SK-N-SH (cell line): ENCODE data around the gene VAMP8. TPM values are rescaled to one million over a fixed set of nuclear protein-coding genes. Genes with fewer than 3 reads are reported as not detected.

Experiments used
- CTCF ChIA-PET: fragments of 300-600, 350-600 bp; formaldehyde crosslinking; extraction: SDS; loops from one replicate; lab custom pipeline; 2021; lab: Yijun Ruan, JAX
- POLR2A ChIA-PET: fragments of 350-600 bp; sonication (Branson Sonifier 250); formaldehyde crosslinking; extraction: SDS; loops from one replicate; lab custom pipeline; 2020; ENCODE audit warnings: antibody characterized with exemption, inconsistent platforms; lab: Yijun Ruan, JAX
- DNase-seq: peaks from one replicate; pipeline ENCODE4 v3.0.0; 2012
- H2AFZ ChIP-seq: fragments of 200-600 bp; sonication (generic); 2 replicates; pipeline ENCODE4 v1.8.1; 2016; ENCODE audit warnings: antibody characterized with exemption, mild to moderate bottlenecking, low read depth
- H3F3A ChIP-seq: fragments of 200-600 bp; sonication (generic); replicated peaks from 2 replicates; pipeline ENCODE3; 2016; ENCODE audit warnings: antibody characterized with exemption, mild to moderate bottlenecking; ENCODE audit not compliant: insufficient read depth
- H3K27ac ChIP-seq, 2 experiments: fragments of 200-500 bp in 1 of 2; fragments of 200-600 bp in 1 of 2; sonication (Bioruptor generic) in 1 of 2; sonication (generic), shearing (Covaris generic) in 1 of 2; 2 replicates each; pipeline versions ENCODE4 v1.5.1 to v1.6.1; 2014 to 2016; ENCODE audit warnings: low read depth in 2 of 2, inconsistent platforms in 1 of 2, low read length in 1 of 2, mild to moderate bottlenecking in 1 of 2, mixed read lengths in 1 of 2
- H3K27me3 ChIP-seq: fragments of 200-600 bp; sonication (generic), shearing (Covaris generic); 2 replicates; pipeline ENCODE4 v1.6.1; 2016; ENCODE audit warnings: mixed run types; ENCODE audit not compliant: insufficient read depth
- H3K36me3 ChIP-seq, 2 experiments: fragments of 200-500 bp in 1 of 2; fragments of 200-600 bp in 1 of 2; sonication (Bioruptor generic) in 1 of 2; sonication (generic) in 1 of 2; replicated peaks in 1 of 2; 2 replicates each; pipeline versions ENCODE3 to v1.5.1; 2014 to 2016; ENCODE audit warnings: low read length in 1 of 2, mild to moderate bottlenecking in 1 of 2; ENCODE audit not compliant: insufficient read depth in 2 of 2, control insufficient read depth in 1 of 2
- H3K4me1 ChIP-seq, 2 experiments: fragments of 200-500 bp in 1 of 2; fragments of 200-600 bp in 1 of 2; sonication (Bioruptor generic) in 1 of 2; sonication (generic), shearing (Covaris generic) in 1 of 2; 2 replicates each; pipeline versions ENCODE4 v1.5.1 to v1.6.1; 2014 to 2016; ENCODE audit warnings: low read depth in 1 of 2, low read length in 1 of 2, mixed run types in 1 of 2; ENCODE audit not compliant: insufficient read depth in 2 of 2, control insufficient read depth in 1 of 2
- H3K4me2 ChIP-seq: fragments of 200-600 bp; sonication (generic), shearing (Covaris generic); 2 replicates; pipeline ENCODE4 v1.6.1; 2017; ENCODE audit warnings: mixed run types
- H3K4me3 ChIP-seq, 2 experiments: fragments of 200-500 bp in 1 of 2; fragments of 200-600 bp in 1 of 2; sonication (Bioruptor generic) in 1 of 2; sonication (generic), shearing (Covaris generic) in 1 of 2; 2 replicates each; pipeline versions ENCODE4 v1.5.1 to v1.8.1; 2014 to 2016; ENCODE audit warnings: low read depth in 2 of 2, inconsistent platforms in 1 of 2, low read length in 1 of 2, mild to moderate bottlenecking in 1 of 2, mixed read lengths in 1 of 2, moderate library complexity in 1 of 2
- H3K79me2 ChIP-seq: fragments of 200-600 bp; sonication (generic); 2 replicates; pipeline ENCODE4 v1.8.1; 2017; ENCODE audit warnings: mild to moderate bottlenecking; ENCODE audit not compliant: insufficient read depth
- H3K9ac ChIP-seq: fragments of 200-600 bp; sonication (generic); 2 replicates; pipeline ENCODE4 v1.6.1; 2017; ENCODE audit warnings: mixed run types
- H3K9me2 ChIP-seq: fragments of 200-600 bp; sonication (generic); 2 replicates; pipeline ENCODE4 v1.6.1; 2017; ENCODE audit warnings: mixed run types
- H3K9me3 ChIP-seq: fragments of 200-600 bp; sonication (generic); 2 replicates; pipeline ENCODE4 v1.6.1; 2017; ENCODE audit warnings: mixed run types, mild to moderate bottlenecking, moderate library complexity
- H4K20me1 ChIP-seq: fragments of 200-600 bp; sonication (generic); 2 replicates; pipeline ENCODE4 v1.6.1; 2017; ENCODE audit warnings: mild to moderate bottlenecking, mixed run types; ENCODE audit not compliant: insufficient read depth
- CHD2 ChIP-seq: fragments of 150-350 bp; IDR thresholded peaks from 2 replicates; pipeline ENCODE4 v1.6.1; 2018; ENCODE audit warnings: low read length; ENCODE audit not compliant: partially characterized antibody
- EP300 ChIP-seq, 2 experiments: IDR thresholded peaks; 2 replicates each; pipeline versions ENCODE4 v1.4.0 to v1.6.1; 2012; ENCODE audit warnings: borderline replicate concordance in 1 of 2, low read depth in 1 of 2, low read length in 1 of 2
- EZH2phosphoT487 ChIP-seq: fragments of 200-600 bp; sonication (generic); IDR thresholded peaks from 2 replicates; pipeline ENCODE4 v1.6.1; 2017; ENCODE audit warnings: low read depth, mixed run types, mild to moderate bottlenecking, antibody characterized with exemption, moderate library complexity, borderline replicate concordance
- FOSL2 ChIP-seq: IDR thresholded peaks from 2 replicates; pipeline ENCODE4 v1.4.0; 2012; ENCODE audit warnings: low read depth, mild to moderate bottlenecking, moderate library complexity, borderline replicate concordance
- FOXM1 ChIP-seq: IDR thresholded peaks from 2 replicates; pipeline ENCODE4 v1.4.0; 2012; ENCODE audit warnings: low read depth, mild to moderate bottlenecking
- RCOR1 ChIP-seq: fragments of 150-350 bp; IDR thresholded peaks from 2 replicates; pipeline ENCODE4 v1.6.1; 2017; ENCODE audit warnings: antibody characterized with exemption, low read length
- RFX5 ChIP-seq: IDR thresholded peaks from 2 replicates; pipeline ENCODE4 v1.6.1; 2012; ENCODE audit warnings: mild to moderate bottlenecking, improper control_type of control experiment, low read length
- TCF12 ChIP-seq: IDR thresholded peaks from 2 replicates; pipeline ENCODE4 v1.4.0; 2012
- WGBS: methylation state at CpG from one replicate; pipeline ENCODE4 v1.1.6; 2017; ENCODE audit warnings: low lambda C conversion rate; 5-methylcytosine and 5-hydroxymethylcytosine counted together
- polyA plus RNA-seq, 3 experiments: library from polyadenylated mRNA; depleted of rRNA; stranded (reverse); fragments of >200 nt; gene quantifications; 2 replicates each; pipeline ENCODE4 v1.2.3, GENCODE V29; 2012
- TF ChIP-seq, protein P1 (sequence below): IDR thresholded peaks from 2 replicates; pipeline ENCODE4 v1.4.0; 2012; ENCODE audit warnings: low read depth, borderline replicate concordance
- TF ChIP-seq, protein P2 (sequence below): fragments of 150-350 bp; IDR thresholded peaks from 2 replicates; pipeline ENCODE4 v1.6.1; 2017; ENCODE audit warnings: antibody characterized with exemption, low read length, low read depth, borderline replicate concordance
- TF ChIP-seq, protein P3 (sequence below): fragments of 150-350 bp; IDR thresholded peaks from 2 replicates; pipeline ENCODE4 v1.6.1; 2016; ENCODE audit warnings: mild to moderate bottlenecking, low read depth, low read length

The VAMP8 gene
- polyA plus RNA-seq, 1 of the 3 experiments (the other 2 are of a cell fraction), result 0.72 TPM

DNA sequence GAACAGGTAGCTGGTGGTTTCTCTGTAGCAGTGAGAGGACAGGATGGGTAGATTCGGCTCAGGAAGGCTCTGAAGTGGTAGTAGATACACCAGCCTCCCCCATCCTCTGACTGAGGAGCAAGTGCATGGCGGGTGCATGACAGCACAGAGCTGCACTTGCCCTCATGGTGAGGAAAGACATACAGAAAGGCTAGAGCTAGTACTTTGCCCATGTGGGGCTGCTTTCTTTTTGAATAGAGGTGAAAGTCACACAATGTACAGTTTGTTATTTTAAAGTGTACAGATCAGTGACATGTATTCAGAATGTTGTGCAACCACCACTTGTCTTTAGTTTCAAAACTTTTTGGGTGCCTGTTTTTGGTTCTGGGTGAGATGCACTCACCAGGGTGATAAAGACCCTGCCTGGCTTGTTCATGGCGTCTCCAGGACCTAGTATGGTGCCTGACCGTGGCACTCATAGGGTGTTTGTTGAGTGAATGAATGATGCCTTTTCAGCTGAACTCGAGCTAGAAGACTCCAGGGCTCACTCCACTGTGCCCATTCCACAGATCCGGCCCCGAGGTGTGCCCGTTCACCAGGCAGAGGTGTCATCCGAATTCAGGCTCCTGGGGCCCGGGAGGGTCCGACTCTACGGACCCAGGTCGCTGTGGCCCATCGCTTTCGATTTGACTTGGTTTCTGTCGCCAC lies 6.4 kb downstream of the VAMP8 start:
- H4K20me1 ChIP-seq, result no peaks in the 10 kb centered on the region
- no peak overlapping the region for H3K4me2 ChIP-seq
- no peaks in the 10 kb centered on the region for H3K9me3 ChIP-seq
- no peaks in the 10 kb centered on the region for H3K79me2 ChIP-seq
- POLR2A ChIA-PET, result interaction anchor here (0.6 kb wide), 1 partner anchor 16 kb away, joined by 6 read pairs; no protein-coding TSS in a partner anchor
- no peaks in the 10 kb centered on the region for H3K27me3 ChIP-seq
- H2AFZ ChIP-seq, result no peak overlapping the region
- H3K9ac ChIP-seq, result no peak overlapping the region
- peaks cover 10 to 11% of the 10 kb centered on the region in 2 experiments; a peak in 2 of 4 replicates for H3K4me1 ChIP-seq
- H3K4me3 ChIP-seq, result peak overlapping the region in 1 of 2 experiments; percentile 24; a peak in 1 of 4 replicates
- no peaks in the 10 kb centered on the region for H3F3A ChIP-seq
- H3K27ac ChIP-seq, result no peak overlapping the region
- no peak for TF ChIP-seq EZH2phosphoT487
- TF ChIP-seq CHD2, result no peak
- TF ChIP-seq, protein P1, sequence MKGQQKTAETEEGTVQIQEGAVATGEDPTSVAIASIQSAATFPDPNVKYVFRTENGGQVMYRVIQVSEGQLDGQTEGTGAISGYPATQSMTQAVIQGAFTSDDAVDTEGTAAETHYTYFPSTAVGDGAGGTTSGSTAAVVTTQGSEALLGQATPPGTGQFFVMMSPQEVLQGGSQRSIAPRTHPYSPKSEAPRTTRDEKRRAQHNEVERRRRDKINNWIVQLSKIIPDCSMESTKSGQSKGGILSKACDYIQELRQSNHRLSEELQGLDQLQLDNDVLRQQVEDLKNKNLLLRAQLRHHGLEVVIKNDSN, result no peak
- TF ChIP-seq TCF12, result no peak
- CTCF ChIA-PET, result interaction anchor here (1.0 to 1.4 kb wide), 2 partner anchors 163 to 164 kb away, joined by 3 read pairs; no protein-coding TSS in a partner anchor
- no peaks in the 10 kb centered on the region for H3K9me2 ChIP-seq
- no peak for DNase-seq
- H3K36me3 ChIP-seq, result no peaks in the 10 kb centered on the region
- 70% methylated on average over 9 of the region's 16 CpGs for WGBS

DNA sequence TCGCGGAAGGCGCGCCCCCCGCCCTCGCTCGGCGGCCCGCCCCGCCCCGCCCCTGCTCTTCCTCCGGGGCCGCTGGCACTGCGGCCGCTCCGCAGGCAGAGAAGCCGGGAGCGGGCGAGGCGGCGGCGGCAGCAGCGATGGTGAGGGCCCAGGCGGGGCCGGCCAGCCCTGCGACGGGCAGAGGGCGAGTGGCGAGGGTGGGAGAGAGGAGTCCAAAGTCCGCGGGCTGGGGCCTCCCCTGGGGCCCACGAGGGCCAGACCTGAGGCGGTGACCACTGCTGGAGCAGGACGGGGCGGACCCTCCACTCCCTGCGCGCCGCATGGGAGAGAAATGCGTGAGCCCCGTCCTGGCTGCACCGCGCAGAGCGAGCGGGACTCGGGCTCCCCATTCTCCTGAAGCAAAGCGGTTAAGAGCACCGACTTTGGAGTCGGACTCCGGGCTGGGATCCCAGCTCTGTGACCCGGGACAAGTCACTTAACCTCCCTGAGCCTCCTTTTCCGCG lies 7.0 kb downstream of the VAMP8 start, which contains the start of gene VAMP5:
VAMP5 (plus strand) TSS at position 78 of the 503 bp plus-strand sequence; CDS start at position 138, 60 bp downstream.
- TF ChIP-seq FOXM1 (no peak), RFX5 (no peak), TCF12 (no peak), RCOR1 (no peak), EP300 (IDR thresholded peaks at IDR 0.05; ENCODE audit: borderline replicate concordance in 1 of 2, low read depth in 1 of 2, low read length in 1 of 2) (no peak), CHD2 (no peak), FOSL2 (no peak)
- TF ChIP-seq, protein P2, sequence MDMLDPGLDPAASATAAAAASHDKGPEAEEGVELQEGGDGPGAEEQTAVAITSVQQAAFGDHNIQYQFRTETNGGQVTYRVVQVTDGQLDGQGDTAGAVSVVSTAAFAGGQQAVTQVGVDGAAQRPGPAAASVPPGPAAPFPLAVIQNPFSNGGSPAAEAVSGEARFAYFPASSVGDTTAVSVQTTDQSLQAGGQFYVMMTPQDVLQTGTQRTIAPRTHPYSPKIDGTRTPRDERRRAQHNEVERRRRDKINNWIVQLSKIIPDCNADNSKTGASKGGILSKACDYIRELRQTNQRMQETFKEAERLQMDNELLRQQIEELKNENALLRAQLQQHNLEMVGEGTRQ, result no peak
- TF ChIP-seq, protein P3, sequence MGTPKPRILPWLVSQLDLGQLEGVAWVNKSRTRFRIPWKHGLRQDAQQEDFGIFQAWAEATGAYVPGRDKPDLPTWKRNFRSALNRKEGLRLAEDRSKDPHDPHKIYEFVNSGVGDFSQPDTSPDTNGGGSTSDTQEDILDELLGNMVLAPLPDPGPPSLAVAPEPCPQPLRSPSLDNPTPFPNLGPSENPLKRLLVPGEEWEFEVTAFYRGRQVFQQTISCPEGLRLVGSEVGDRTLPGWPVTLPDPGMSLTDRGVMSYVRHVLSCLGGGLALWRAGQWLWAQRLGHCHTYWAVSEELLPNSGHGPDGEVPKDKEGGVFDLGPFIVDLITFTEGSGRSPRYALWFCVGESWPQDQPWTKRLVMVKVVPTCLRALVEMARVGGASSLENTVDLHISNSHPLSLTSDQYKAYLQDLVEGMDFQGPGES, result no peak
- Histone ChIP-seq H3K36me3 (no peaks in the 10 kb centered on the region), H3K9me3 (no peaks in the 10 kb centered on the region), H3K4me3 (peak within 1 kb of the TSS in 1 of 2 experiments; percentile 24; a peak in 1 of 4 replicates), H4K20me1 (no peaks in the 10 kb centered on the region), H3K9me2 (no peaks in the 10 kb centered on the region), H3K27ac (peak within 1 kb of the TSS in 1 of 2 experiments; percentile 14; a peak in 1 of 4 replicates), H3K4me2 (peak within 1 kb of the TSS; percentile 19; the same call in 1 of the 2 replicates), H3K4me1 (peaks cover 10 to 11% of the 10 kb centered on the region in 2 experiments; a peak in 2 of 4 replicates), H2AFZ (peak within 1 kb of the TSS; percentile 86), H3K27me3 (no peaks in the 10 kb centered on the region), H3F3A (no peaks in the 10 kb centered on the region), H3K79me2 (no peaks in the 10 kb centered on the region), H3K9ac (no peak within 1 kb of the TSS)
- CTCF ChIA-PET, result interaction anchor here (1.2 to 1.4 kb wide), 3 partner anchors 11 to 163 kb away, joined by 3 to 5 read pairs (median 4); partner anchors contain the start of gene RNF181
- WGBS, result 75% methylated on average over 36 of the region's 52 CpGs
- POLR2A ChIA-PET, result interaction anchor here (0.6 kb wide), 2 partner anchors 15 to 16 kb away, joined by 3 to 6 read pairs; no protein-coding TSS in a partner anchor
- DNase-seq, result peak; percentile 85
